Fibroblast of pulmonary artery (primary cell): ENCODE measurements around the gene APOL5.

Source experiments
- DNase-seq: peaks from one replicate; pipeline ENCODE4 v3.0.0-alpha.2; 2010; ENCODE audit warnings: low read depth
- H3K4me3 ChIP-seq: replicated peaks from 2 replicates; pipeline ENCODE4 v1.5.1; 2011; ENCODE audit warnings: low read depth, mild to moderate bottlenecking, control low read depth, low read length, moderate library complexity
- TF ChIP-seq, protein P1 (sequence below): IDR thresholded peaks from 2 replicates; pipeline ENCODE4 v1.5.1; 2011; ENCODE audit warnings: mild to moderate bottlenecking, control low read depth, low read length, inconsistent platforms; ENCODE audit errors: missing control alignments

Gene APOL5

DNA sequence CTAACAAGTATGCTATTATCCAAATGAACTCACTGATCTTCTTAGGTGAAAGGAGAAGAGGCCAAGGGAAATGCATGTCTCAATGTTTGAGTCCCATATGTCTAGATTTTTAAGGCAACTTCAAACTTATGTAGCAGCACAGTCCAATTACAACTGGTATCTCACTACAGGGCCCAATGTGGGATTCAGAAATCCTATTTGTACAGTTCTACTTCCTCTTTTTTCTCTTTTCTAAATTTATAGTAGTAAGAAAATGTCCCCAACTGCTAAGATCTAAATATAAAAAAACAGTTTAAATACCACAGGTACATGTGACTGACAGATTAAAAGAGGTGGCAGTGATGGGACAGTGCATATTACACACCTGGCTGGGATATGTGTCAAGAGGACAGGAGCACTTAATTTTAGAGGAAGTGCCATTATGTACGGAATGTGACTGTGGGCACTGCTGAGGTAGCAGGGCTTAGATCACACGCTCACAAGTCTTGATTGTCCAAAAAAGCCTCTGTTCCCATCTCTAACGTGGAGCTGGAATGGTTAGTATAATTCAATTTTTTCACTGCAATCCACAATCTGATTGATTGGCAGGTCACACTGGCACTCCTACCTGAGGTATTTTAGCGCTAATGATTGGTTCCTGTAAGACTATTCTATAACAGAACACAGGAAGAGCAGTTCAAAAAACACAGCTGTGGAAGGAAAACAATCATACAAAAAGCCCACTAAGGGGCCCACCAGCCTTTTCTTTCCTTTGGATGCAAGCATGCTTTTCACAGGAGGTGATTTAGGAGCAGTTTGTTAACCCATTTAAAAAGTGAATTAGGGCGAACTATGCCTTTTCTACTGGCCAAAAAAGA lies 34.6 kb downstream of the APOL5 start:
- TF ChIP-seq, protein P1, sequence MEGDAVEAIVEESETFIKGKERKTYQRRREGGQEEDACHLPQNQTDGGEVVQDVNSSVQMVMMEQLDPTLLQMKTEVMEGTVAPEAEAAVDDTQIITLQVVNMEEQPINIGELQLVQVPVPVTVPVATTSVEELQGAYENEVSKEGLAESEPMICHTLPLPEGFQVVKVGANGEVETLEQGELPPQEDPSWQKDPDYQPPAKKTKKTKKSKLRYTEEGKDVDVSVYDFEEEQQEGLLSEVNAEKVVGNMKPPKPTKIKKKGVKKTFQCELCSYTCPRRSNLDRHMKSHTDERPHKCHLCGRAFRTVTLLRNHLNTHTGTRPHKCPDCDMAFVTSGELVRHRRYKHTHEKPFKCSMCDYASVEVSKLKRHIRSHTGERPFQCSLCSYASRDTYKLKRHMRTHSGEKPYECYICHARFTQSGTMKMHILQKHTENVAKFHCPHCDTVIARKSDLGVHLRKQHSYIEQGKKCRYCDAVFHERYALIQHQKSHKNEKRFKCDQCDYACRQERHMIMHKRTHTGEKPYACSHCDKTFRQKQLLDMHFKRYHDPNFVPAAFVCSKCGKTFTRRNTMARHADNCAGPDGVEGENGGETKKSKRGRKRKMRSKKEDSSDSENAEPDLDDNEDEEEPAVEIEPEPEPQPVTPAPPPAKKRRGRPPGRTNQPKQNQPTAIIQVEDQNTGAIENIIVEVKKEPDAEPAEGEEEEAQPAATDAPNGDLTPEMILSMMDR: no peak
- no peak for DNase-seq

DNA sequence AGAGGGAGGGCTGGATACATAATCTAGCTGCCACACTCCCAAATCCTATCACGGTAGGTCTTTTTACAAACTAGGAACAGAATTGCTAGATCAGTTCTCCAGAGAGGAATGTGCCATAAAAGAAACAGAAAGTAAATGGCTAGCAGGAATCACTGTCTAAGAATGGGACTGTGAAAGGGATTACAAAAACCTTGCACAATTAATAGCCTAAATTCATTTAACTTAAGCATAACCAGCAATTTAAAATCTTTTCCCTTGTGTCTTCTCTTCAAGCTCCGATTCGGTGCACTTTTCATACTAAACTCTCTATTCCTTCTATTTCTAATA lies 35.2 kb downstream of the APOL5 start:
- no peak for DNase-seq
- TF ChIP-seq, protein P1: no peak

More for the DNA sequence above, 34.6 kb downstream of the APOL5 start:
- no peak overlapping the region for H3K4me3 ChIP-seq

GRCh38 chr22:35754761-35755160 lies 37.1 kb downstream of the APOL5 start:
- TF ChIP-seq, protein P1: no peak
- H3K4me3 ChIP-seq: no peak overlapping the region
- DNase-seq: no peak

More for the DNA sequence above, 35.2 kb downstream of the APOL5 start:
- H3K4me3 ChIP-seq: no peak overlapping the region

DNA sequence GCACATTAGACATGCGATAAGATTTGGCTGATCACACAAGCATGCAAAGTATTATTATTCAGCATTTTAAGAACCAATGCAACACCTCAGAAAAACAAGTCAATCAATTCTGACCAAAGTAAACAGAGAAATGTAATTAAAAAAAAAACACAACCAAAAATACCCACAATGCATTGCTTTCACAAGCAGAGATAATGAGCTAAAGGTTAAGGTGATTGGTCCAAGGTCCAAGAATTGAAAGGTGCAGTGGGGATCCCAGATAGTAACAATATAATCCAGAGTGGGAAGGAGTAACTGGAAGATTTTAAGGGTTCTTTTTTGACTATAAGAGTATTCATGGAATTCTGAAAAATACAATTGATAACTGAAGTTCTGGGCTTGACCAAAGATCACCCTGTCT lies 39.0 kb downstream of the APOL5 start:
- DNase-seq: no peak
- TF ChIP-seq, protein P1: no peak
- no peak overlapping the region for H3K4me3 ChIP-seq

GRCh38 chr22:35758394-35758793 lies 40.7 kb downstream of the APOL5 start:
- TF ChIP-seq, protein P1: no peak
- DNase-seq: no peak
- no peak overlapping the region for H3K4me3 ChIP-seq

GRCh38 chr22:35761037-35761436 lies 43.4 kb downstream of the APOL5 start:
- DNase-seq: peak; percentile 36
- no peak overlapping the region for H3K4me3 ChIP-seq
- TF ChIP-seq, protein P1: peak; percentile 28
